Right forelimb (tissue), 1 donor: ENCODE results near the gene MAT2A.
"Not testable (repeated sequence)": the region's sequence is repeated elsewhere in the genome, so short reads cannot be mapped to it uniquely, and the experiment has no call there.

Experiments
- DNase-seq: peaks from one replicate; pipeline ENCODE4 v3.0.0-alpha.2; 2018

The MAT2A gene

DNA sequence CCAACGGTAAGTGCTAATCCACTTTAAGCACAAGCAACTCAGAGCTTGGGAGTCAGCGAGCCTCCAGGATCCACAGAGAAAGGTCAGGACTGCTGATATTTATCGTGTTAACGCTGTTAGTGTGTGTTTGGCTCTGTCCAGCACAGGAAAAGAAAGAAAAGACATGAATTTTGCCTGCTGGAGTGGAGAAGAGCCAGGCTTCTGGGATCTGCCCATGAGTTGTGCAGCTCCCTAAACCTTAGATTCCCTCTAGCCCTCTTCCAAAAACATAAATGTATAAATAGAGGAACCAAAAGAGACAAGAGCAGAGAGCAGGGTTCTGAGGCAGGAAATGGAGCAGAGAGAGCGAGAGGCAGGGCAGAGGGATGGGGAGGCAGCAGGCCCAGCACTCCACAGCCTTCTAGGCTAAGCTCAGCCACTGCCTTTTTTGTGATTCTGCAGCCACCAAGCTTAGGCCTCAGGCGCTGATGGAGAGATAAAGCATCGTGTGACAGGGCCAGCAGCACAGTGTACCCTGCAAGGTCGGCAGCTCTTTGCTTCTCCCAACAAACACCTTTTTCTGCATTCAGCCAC is 14.5 kb upstream of the MAT2A start:
- no peak for DNase-seq

DNA sequence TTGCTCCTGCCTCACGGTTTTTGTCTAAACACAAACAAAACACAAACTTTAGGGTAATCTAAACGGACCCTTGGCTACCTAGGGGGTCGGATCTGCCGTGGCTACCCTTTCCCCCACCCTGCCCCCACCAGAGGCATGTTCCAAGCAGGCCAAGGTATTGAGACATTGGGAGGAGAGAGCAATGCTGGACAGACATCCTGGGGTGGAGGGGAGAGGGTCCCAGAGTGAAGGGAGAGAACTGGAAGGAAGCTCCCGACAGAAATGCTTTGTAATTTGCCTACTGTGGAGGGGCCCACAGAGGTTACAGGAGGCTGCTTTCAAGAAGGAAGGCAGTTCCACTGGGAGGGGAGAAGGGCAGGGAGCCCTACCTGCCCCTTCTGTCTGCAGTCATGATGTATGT is 13.9 kb upstream of the MAT2A start:
- no peak for DNase-seq

DNA sequence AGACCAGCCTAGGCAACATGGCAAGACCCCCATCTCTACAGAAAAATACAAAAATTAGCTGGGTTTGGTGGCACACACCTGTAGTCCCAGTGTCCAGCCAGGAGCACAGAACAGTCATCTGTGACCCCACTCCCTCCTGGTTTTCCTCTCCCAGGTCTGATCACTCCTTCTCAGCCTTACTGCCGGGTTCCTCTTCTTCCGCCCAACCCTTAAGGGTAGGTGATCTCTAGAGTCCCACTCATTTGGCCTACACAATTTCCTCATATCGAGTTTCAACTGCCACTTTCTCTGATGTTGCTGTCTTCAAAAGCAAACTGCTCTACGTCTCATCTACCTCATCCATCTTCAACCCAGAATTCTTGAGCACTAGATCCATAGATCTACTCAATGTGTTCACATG is 13.4 kb upstream of the MAT2A start:
- DNase-seq: no peak

DNA sequence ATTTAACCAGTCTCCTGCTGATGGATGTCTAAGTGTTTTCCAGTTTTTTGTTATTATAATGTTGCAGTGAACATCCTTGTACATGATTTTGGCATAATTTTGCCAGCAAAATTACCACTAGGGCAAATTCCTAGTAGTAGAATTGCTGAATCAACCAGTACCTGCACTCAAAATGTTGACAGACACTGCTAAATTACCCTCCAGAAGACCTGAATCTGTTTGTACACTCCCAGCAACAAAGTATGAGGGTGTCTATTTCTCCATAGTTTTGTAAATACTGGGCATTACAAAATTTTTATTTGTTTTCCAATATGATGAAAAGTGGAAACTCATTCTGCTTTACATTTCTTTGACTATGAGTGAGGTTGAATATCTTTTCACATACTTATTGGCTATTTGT is 11.2 kb upstream of the MAT2A start:
- no peak for DNase-seq

DNA sequence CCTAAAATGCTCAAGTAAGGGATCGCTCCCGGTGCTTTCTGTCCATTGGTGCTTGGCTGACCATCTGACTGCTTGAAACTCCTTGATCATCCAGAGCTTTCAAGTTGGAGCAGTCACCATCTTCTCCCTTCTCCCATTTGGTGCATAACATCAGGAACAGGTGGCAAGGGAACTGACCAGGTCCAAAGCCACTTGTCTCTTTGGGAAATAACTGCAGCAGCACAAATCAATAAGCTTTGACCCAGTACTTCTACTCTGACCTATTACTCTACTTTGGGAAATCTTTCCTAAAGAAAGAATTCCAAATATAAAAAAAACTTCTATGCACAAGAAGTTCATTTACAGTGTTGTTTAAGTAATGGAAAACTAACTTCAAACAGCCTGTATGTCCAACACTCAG is 10.6 kb upstream of the MAT2A start:
- no peak for DNase-seq

DNA sequence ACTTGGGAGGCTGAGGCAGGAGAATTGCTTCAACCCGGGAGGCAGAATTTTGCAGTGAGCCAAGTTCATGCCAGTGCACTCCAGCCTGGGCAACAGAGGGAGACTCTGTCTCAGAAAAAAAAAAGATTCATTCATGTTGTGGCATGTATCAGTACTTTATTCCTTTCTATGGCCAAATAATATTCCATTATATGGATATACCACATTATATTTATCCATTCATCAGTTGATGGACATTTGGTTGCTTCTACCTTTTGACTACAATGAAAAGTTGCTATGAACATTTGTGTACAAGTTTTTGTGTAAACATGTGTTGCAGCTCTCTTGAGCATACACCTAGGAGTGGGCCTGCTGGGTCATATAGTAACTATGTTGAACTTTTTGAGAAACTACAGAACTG is 9.2 kb upstream of the MAT2A start:
- no peak for DNase-seq

DNA sequence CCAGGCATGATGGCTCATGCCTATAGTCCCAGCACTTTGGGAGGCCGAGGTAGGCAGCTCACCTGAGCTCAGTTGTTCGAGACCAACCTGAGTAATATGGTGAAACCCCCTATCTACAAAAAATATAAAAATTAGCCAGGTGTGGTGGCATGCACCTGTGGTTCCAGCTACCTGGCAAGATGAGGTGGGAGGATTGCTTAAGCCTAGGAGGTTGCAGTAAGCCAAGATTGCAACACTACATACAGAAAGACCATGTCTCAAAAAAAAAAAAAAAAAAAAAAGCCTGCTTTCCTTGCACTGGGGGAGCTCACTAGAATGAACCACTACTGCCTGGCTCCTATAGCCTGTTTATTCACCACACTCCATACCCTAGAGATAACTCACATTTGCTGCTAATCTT is 7.4 kb upstream of the MAT2A start:
- no peak for DNase-seq

DNA sequence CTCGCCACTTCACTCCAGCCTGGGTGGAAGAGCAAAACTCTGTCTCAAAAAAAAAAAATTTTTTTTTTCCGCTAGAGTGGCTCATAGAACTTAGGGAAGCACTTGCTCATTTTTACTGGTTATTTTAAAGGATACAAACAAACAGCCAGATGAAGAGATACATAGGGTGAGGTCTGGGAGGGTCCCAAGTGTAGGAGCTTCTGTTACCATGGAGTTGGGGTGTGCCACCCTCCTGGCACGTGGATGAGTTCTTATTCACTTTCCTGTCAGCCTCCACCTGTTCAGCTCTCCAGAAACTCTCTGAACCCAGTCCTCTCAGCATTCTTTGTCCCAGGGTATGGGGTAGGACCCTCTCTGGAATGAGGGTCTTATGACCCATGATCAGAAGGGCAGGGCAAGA is 4.9 kb upstream of the MAT2A start:
- no peak for DNase-seq

DNA sequence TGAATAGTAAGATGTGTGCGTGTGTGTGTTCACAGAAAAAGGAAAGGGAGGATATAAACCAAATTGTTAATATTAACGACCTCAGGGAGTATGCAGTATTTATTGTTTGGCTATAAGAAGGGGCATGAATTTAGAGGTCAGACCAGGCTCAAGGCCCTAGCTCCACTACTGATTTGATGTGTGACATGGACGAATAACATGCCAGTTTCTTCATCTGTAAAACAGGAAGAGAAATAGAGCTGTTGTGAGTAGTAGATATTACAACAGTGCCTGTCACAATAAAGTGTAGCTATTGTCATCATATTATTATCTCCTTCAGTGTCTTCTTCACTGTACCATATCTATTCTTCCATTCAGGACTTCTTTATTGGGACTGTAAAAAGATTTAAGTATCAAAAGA is 4.1 kb upstream of the MAT2A start:
- DNase-seq: no peak

DNA sequence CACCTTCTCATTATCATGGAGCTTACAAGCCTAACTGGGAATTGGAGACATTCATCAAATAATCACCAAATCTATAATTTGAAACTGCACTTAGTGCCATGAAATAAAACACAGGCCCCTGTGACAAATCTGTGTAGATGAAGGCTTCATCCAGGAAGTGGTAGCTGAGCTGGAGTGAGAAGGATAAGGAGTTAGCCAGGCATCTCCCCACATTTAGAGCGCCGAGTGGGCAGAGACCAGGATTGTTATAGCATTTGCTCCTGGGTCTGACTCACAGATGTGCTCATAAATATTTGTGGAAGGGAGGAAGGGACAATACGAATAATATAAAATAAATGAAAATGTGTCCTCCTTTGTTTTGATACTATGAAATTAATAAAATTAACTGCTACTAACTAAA is 2.5 kb upstream of the MAT2A start:
- no peak for DNase-seq

DNA sequence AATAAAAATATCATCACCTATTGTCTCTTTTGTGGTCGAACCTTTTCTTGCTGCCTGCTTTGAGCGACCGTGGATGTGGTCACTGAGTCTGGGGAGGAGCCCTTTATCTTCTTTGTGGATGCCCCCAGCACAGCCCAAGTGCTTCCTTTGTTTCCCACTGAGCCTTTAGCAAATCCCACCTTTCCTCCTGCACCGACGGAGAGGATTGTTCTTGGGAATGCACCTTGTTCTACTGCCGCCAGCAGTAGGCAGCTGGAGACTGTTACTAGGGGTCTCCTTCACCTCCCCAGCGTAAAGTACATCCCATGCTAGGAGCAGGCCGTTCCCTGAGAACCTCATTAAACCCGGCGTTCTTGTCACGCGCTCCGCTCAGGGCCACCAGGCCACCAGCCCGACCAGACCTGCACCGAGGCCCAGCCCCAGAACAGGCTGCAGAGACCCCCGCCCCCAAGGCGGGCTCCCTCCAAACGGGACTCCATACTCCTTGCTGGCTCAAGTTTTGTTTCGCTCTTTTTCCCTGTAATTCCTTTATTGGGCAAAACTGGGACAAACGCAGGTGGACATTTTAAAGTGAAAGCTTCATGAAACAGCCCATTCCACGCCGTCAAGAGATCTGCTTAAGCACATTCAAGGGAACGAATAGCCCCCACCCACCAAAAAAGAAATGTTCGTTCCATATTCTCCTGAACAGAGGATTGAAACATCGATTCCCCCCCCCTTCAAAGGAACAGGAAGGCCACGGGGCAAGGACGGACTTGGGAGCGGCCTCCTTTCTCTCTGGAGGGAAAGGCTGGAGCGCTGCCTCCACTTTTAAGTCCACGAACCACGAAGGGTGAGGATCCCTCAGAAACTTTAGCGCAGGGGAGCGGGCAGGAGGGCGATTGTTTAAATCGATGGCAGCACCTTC is 1.1 kb upstream of the MAT2A start:
- DNase-seq: peak; percentile 76

DNA sequence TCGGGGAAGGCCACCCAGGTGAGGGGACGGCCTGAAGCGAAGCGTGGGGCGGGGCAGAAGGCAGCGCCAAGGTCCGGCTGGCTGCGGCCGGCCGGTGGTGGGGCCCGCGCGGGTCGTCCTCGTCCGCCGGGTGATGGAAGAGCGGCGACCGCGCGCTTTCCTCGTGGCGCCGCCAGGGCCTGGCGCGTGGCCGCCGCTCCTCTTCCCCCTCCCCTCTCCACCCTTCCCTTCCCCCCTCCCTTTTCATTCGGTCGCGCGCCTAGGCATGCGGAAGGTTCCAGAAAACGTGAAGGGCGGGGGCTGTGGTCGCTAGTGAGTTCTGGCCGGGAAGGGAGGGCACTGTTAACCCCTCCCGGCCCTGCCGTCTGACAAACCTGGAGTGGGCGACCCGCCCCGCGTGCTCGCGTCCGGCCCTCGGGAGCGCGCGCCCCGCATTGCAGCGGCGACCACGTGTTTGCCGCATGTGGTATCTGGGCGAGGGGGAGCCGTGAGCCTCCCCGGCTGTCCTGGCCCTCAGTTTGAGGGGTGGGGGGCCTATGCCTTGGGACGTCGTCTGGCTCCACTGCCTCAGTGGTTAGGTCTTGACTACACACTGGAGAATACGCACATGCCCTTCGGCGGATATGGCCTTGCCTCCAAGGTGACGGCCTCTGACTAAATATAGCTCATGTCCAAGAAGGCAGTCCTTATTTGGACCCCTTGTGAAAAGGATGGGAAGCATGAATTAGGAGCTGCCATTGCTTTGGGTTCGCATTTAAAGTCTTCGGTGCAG is 579 bp downstream of the MAT2A start:
- peak; percentile 86 for DNase-seq

DNA sequence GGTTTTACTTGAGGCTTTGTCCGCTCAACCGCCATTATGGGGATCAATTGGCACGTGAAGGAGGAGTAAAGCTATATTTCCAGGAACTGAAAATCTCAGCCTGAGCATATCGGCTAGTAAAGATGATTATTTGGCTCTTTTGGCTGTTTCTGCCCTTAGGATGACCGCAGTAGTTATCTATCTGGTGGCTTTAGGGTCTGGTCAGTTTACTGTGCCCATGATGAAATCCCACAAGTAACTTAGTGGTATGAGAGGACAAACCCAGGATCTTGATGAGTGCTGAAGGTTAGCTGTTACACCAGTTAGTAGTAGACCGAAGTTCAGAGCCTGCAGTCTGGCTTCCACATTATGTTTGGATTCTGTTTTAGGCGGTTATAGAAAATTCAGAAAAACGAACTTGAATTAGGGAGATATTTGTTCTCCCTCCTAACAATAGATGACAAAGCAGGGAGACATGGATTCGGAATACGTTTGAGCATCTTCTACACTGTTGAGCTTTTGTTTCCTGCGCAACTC is 1.2 kb downstream of the MAT2A start:
- no peak for DNase-seq

DNA sequence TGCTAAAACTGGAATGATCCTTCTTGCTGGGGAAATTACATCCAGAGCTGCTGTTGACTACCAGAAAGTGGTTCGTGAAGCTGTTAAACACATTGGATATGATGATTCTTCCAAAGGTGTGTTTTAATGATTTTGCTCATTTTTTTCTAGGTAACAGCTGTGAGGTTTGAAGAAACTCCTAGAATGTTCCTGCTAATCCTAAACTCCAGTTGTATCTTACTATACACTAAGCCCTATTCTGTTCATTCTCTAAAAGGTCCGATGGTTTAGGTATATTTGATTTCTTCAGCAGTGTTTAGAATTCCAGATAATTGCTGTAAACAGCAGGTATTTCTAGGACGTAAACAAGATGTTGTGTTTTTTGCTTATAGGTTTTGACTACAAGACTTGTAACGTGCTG is 2.3 kb downstream of the MAT2A start:
- no peak for DNase-seq

DNA sequence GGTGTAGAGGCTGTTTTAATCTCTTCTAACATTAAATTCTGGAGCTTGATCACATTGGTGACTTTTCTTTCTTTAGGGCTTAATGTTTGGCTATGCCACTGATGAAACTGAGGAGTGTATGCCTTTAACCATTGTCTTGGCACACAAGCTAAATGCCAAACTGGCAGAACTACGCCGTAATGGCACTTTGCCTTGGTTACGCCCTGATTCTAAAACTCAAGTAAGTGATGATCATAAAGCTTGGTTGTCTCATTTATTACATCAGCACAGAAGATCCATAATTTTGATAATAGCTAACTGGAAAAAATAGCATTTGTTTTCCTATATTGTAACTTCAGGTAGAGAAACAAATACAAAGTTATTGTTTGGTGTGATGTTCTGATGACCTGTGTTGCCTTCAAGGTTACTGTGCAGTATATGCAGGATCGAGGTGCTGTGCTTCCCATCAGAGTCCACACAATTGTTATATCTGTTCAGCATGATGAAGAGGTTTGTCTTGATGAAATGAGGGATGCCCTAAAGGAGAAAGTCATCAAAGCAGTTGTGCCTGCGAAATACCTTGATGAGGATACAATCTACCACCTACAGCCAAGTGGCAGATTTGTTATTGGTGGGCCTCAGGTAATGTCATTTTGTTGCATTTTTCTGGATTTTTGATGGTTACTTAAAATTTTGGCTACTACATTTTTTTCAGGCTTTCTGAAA is 2.9 kb downstream of the MAT2A start:
- no peak for DNase-seq

DNA sequence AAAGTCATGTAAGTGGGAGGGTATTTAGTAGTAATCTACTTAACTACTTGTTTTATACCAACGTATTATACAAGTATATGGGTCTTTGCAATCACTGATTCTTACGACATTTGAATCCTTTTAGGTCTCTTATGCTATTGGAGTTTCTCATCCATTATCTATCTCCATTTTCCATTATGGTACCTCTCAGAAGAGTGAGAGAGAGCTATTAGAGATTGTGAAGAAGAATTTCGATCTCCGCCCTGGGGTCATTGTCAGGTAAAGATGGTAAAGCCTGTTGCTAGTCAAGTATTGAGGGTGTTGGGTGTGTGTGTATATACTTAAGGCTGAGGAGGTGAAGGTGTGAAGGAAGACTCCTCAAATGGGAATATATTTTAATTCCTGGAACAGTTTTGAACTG is 3.8 kb downstream of the MAT2A start:
- no peak for DNase-seq

DNA sequence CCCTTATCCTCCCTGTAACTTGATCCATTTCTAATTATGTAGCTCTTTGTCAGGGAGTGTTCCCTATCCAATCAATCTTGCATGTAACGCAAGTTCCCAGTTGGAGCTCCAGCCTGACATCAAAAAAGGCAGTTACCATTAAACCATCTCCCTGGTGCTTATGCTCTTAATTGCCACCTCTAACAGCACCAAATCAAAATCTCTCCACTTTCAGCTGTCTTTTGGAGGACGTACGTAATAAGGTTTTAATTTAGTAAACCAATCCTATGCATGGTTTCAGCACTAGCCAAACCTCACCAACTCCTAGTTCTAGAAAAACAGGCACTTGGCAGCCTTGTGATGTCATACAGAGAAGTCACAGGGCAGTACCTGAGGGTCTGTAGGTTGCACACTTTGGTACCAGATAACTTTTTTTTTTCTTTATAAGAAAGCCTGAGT is 5.3 kb downstream of the MAT2A start:
- not testable (repeated sequence) for DNase-seq

DNA sequence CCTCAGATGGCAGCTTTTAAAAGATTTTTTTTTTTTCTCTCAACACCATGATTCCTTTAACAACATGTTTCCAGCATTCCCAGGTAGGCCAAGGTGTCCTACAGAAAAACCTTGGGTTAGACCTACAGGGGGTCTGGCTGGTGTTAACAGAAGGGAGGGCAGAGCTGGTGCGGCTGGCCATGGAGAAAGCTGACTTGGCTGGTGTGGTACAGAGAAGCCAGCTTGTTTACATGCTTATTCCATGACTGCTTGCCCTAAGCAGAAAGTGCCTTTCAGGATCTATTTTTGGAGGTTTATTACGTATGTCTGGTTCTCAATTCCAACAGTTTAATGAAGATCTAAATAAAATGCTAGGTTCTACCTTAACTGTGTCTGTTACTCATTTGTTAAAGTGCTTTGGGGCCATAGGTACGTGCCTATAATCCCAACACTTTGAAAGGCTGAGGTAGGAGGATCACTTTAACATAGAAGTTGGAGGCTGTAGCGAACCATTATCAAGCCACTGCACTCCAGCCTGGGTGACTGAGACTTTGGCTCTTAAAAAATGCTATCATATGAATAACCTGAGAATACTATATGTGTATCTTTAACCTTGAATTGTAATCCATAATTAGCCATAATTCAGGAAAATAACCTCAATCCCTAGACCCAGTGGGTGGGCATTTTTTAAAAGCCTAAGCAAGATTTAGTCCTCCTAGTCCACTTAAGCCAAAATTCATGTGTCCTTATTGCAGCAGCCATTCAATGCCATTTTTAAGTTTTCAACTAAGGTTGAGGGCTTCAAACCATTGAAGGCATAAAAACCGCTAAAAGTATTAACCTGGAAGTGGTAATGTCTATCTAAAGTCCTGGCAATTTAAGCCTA is 6.2 kb downstream of the MAT2A start:
- DNase-seq: not testable (repeated sequence)

DNA sequence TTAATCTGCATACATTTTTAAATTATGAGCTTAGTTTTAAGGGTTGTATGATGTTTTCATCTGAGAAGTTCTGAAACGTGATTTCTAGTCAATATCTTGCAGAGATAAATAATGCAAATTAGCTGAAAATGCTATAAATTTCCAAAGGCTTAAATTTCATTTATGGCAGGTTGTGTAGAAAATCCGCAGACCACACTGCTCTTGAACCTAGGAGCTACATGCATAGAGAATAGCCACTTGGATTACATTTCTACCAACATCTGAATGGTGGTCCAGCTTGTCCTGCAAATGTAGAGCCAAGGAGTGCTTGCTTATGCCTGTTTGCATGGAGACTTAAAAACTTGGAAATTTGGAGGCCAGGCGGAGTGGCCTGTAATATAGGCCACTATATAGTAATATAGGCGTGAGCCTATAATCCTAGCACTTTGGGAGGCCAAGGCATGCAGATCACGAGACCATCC is 6.8 kb downstream of the MAT2A start:
- no peak for DNase-seq

DNA sequence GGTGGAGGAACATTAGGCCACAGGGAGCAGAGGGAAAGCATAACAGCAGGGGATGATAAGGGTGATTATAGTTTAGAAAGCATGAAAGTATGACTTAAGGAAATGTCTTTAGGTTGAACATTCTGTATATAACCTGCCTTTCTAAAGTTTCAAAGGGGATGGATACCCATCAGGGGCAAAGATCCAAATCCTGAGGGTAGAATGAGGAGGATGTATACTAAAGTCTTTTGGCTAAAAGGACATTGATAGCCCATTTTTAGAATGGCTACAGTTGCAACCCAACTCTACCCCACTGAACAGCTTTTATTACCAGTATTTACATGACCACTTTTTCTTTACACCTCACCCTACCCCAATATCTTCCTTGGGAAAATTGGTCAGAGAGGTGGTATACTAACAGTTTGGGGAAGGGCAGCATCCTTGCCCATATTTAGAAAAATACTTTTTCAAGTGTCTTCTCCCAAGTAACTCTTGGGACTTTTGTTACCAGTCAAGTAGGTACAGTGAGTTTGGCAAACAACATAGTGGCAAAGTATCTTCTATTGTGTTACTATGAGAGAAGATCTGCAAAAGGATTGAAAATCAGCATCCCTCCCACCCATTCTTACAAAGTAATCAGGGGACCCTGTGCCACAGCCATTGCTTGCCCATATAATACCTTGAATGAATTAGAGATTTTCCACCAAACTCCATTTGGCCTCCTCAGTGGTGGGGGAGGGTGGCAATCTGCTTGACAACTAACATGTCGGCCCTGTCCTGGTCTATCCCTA is 8.3 kb downstream of the MAT2A start:
- DNase-seq: no peak
